ENCODE measurements around the gene TTC6. TPM values are rescaled to one million over a fixed set of nuclear protein-coding genes. Genes with fewer than 3 reads are reported as not detected.

TTC6 gene
- total and polyA plus RNA-seq, 2 of the 4 experiments (the other 2 are of a cell fraction) = under 0.01 to 0.12 TPM

DNA sequence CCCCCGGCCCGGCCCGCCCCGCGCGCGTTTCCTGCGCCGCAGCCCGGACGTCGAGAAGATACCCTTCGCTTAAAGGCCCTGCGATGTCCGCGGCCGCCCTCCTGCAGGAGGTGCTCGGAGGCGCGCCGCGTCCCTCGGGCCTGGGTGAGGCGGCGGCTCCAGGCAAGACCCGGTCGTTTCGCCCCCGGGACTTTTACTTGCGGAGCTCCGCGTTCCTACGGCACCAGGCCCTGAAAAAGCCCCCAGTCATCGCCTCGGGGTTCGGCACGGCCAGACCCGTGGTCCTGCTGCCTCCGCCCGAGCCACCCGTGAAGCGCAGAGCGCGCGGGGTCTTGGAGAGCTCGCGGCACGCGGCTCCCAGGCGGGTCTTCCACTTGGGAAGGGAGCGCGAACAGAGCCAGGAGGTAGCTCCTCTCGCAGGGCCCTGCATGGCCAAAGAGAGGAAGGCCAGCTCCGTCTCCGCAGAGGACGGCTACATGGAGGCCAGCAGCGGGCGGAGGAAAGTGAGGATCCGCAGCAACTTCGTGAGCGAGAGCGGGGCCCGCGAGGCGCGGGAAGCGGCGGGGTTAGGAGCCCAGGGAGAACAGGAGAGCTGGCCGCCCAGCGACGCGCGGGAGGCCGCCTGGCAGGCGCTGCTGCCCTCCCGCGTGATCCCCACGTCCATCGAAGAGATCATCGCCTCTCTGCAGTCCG is 26.9 kb downstream of the TTC6 start:
- intact Hi-C loops (cut with micrococcal nuclease) = no loop called here
- no peaks in the 10 kb centered on the region; the same call in none of the 2 replicates for H3K27me3 ChIP-seq (ENCODE audit: control insufficient read depth, insufficient read depth, low read length)
- ATAC-seq (ENCODE audit: low read depth) = peak; percentile 73
- TF ChIP-seq RFX5 (IDR thresholded peaks at IDR 0.05; ENCODE audit: low read depth, low read length) = no peak
- no peak for TF ChIP-seq BHLHE40 (IDR thresholded peaks at IDR 0.05; ENCODE audit: low read depth, low read length)
- TF ChIP-seq MAZ (IDR thresholded peaks at IDR 0.05; ENCODE audit: borderline replicate concordance, low read depth, low read length) = no peak
- TF ChIP-seq MXI1 (IDR thresholded peaks at IDR 0.05; ENCODE audit: borderline replicate concordance, low read depth, low read length) = no peak
- no peak for TF ChIP-seq CEBPB (IDR thresholded peaks at IDR 0.05; ENCODE audit: low read depth, low read length)
- no peak for TF ChIP-seq NFE2L2 (IDR thresholded peaks at IDR 0.05; ENCODE audit: low read depth, low read length)
- TF ChIP-seq FOS (IDR thresholded peaks at IDR 0.05; ENCODE audit: low read depth, low read length) = no peak
- TF ChIP-seq SMC3 (IDR thresholded peaks at IDR 0.05; ENCODE audit: low read depth, low read length) = no peak
- TF ChIP-seq RAD21 (IDR thresholded peaks at IDR 0.05; ENCODE audit: low read length) = no peak
- TF ChIP-seq POLR2A (IDR thresholded peaks at IDR 0.05; ENCODE audit: low read depth, low read length) = no peak
- TF ChIP-seq CHD1 (IDR thresholded peaks at IDR 0.05; ENCODE audit: low read depth, low read length) = no peak
- TF ChIP-seq RCOR1 (IDR thresholded peaks at IDR 0.05; ENCODE audit: insufficient replicate concordance, low read length) = no peak
- TF ChIP-seq, protein P1, sequence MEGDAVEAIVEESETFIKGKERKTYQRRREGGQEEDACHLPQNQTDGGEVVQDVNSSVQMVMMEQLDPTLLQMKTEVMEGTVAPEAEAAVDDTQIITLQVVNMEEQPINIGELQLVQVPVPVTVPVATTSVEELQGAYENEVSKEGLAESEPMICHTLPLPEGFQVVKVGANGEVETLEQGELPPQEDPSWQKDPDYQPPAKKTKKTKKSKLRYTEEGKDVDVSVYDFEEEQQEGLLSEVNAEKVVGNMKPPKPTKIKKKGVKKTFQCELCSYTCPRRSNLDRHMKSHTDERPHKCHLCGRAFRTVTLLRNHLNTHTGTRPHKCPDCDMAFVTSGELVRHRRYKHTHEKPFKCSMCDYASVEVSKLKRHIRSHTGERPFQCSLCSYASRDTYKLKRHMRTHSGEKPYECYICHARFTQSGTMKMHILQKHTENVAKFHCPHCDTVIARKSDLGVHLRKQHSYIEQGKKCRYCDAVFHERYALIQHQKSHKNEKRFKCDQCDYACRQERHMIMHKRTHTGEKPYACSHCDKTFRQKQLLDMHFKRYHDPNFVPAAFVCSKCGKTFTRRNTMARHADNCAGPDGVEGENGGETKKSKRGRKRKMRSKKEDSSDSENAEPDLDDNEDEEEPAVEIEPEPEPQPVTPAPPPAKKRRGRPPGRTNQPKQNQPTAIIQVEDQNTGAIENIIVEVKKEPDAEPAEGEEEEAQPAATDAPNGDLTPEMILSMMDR (conservative IDR thresholded peaks at IDR 0.05; ENCODE audit: low read depth, low read length) = no peak
- TF ChIP-seq, protein P2, sequence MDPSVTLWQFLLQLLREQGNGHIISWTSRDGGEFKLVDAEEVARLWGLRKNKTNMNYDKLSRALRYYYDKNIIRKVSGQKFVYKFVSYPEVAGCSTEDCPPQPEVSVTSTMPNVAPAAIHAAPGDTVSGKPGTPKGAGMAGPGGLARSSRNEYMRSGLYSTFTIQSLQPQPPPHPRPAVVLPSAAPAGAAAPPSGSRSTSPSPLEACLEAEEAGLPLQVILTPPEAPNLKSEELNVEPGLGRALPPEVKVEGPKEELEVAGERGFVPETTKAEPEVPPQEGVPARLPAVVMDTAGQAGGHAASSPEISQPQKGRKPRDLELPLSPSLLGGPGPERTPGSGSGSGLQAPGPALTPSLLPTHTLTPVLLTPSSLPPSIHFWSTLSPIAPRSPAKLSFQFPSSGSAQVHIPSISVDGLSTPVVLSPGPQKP (IDR thresholded peaks at IDR 0.05; ENCODE audit: borderline replicate concordance, low read depth, low read length) = no peak
- TF ChIP-seq MAFK (IDR thresholded peaks at IDR 0.05; ENCODE audit: low read depth, low read length) = no peak

More for the DNA sequence above, 26.9 kb downstream of the TTC6 start:
- Histone ChIP-seq H3K23ac (ENCODE audit: low read depth, low read length) (no peak overlapping the region), H2AFZ (replicated peaks; ENCODE audit: low read length, poor library complexity) (peak overlapping the region; percentile 87), H2BK15ac (ENCODE audit: low read depth, low read length) (no peak overlapping the region), H4K91ac (ENCODE audit: insufficient read depth, low read depth, low read length) (no peak overlapping the region), H3K4me1 (ENCODE audit: control insufficient read depth, insufficient read depth, low read length) (peaks cover 2% of the 10 kb centered on the region; the same call in 1 of the 2 replicates), H4K20me1 (ENCODE audit: insufficient read depth, low read length) (no peaks in the 10 kb centered on the region), H3K4me2 (ENCODE audit: low read depth, low read length) (peak overlapping the region; percentile 34; the same call in 1 of the 2 replicates), H3K18ac (ENCODE audit: low read depth, low read length) (no peak overlapping the region), H3K9me1 (ENCODE audit: insufficient read depth, low read length) (no peaks in the 10 kb centered on the region), H2AK5ac (ENCODE audit: low read depth, low read length) (no peak overlapping the region), H2BK20ac (ENCODE audit: low read depth, low read length) (no peak overlapping the region; the same call in 1 of the 2 replicates), H3K36me3 (ENCODE audit: control insufficient read depth, insufficient read depth, low read length) (no peaks in the 10 kb centered on the region), H2BK120ac (ENCODE audit: low read depth, low read length) (peak overlapping the region; percentile 58; the same call in 1 of the 2 replicates), H3K56ac (ENCODE audit: extremely low read depth, insufficient read depth, low read length) (no peak overlapping the region), H4K5ac (ENCODE audit: low read depth, low read length) (no peak overlapping the region), H2AK9ac (replicated peaks; ENCODE audit: low read depth, low read length, poor library complexity) (peak overlapping the region; percentile 52), H4K8ac (ENCODE audit: low read depth in 2 of 2, low read length in 2 of 2) (0 out of 4 replicates have a peak overlapping the region, but pooled peaks of 1 of the 2 experiments have one; percentile 35), H3K14ac (replicated peaks; ENCODE audit: low read depth, low read length) (no peak overlapping the region), H3K4ac (ENCODE audit: low read depth, low read length) (no peak overlapping the region; the same call in 1 of the 2 replicates), H3K9me3 (ENCODE audit: control insufficient read depth, insufficient read depth, low read length) (no peaks in the 10 kb centered on the region), H2BK5ac (ENCODE audit: low read depth, low read length, poor library complexity, severe bottlenecking) (no peak overlapping the region), H3K27ac (ENCODE audit: insufficient read depth, low read length) (no peak overlapping the region), H3K9ac (ENCODE audit: low read depth, low read length) (no peak overlapping the region), H3K4me3 (ENCODE audit: insufficient read depth, low read depth, low read length) (peak overlapping the region; percentile 27), H3K79me1 (ENCODE audit: low read depth in 1 of 2, low read length in 2 of 2) (no peaks in the 10 kb centered on the region)
- in situ Hi-C loops (cut with MboI; ENCODE audit: low sequenced_read_pairs) (no loop called here), dilution Hi-C loops (cut with HindIII; ENCODE audit: low sequenced_read_pairs, unreplicated experiment) (no loop called here)
- WGBS, 2 experiments (ENCODE audit: extremely low coverage in 2 of 2, insufficient read length in 1 of 2) = 17% methylated on average over 46 of the region's 81 CpGs; no CpG with 5 or more reads in 1 of the 2 experiments
- POLR2A ChIA-PET (ENCODE audit: unreplicated experiment) = no interaction called here
- DNase-seq = no peak
- BruUV-seq (replicated peaks) = no TSS peak
- CTCF ChIA-PET = no interaction called here

All from IMR-90 (cell line).